Natural killer cell (primary cell): ENCODE measurements around the gene JOSD1. TPM values are rescaled to one million over a fixed set of nuclear protein-coding genes. Genes with fewer than 3 reads are reported as not detected.

Source experiments
- ATAC-seq, 3 donors: fragments of 150-1000 bp in 2 of 3; fragments of 200-7000 bp in 1 of 3; cut with Tn5 transposase; 1 replicate in 1 of 3; 2 replicates in 2 of 3; pipeline ENCODE4 v1.10.0; 2021; ENCODE audit warnings: mild to moderate bottlenecking in 2 of 3, moderate library complexity in 2 of 3
- DNase-seq, 2 donors: peaks; one replicate each; pipeline versions ENCODE4 v3.0.0 to v3.0.0-alpha.2; 2013 to 2021; ENCODE audit warnings: mixed read lengths in 1 of 2
- H3K27ac ChIP-seq: one replicate; pipeline ENCODE4 v1.5.1; 2013; ENCODE audit warnings: mild to moderate bottlenecking, low read length
- H3K27me3 ChIP-seq: one replicate; pipeline ENCODE4 v1.6.1; 2013; ENCODE audit warnings: low read length; ENCODE audit not compliant: control insufficient read depth, insufficient read depth
- H3K36me3 ChIP-seq: one replicate; pipeline ENCODE4 v1.6.1; 2013; ENCODE audit warnings: low read length; ENCODE audit not compliant: control insufficient read depth, insufficient read depth
- H3K4me1 ChIP-seq: one replicate; pipeline ENCODE4 v1.6.1; 2013; ENCODE audit warnings: low read length; ENCODE audit not compliant: control insufficient read depth, insufficient read depth
- H3K4me3 ChIP-seq: one replicate; pipeline ENCODE4 v1.5.1; 2013; ENCODE audit warnings: low read length
- H3K9me3 ChIP-seq: one replicate; pipeline ENCODE4 v1.6.1; 2013; ENCODE audit warnings: low read length; ENCODE audit not compliant: control insufficient read depth, insufficient read depth
- H3K27ac Mint-ChIP-seq, 2 donors: one replicate each; pipeline ENCODE4 v1.8.0; 2022; ENCODE audit warnings: mild to moderate bottlenecking in 2 of 2, mixed read lengths in 2 of 2, moderate library complexity in 1 of 2
- H3K27me3 Mint-ChIP-seq, 2 donors: one replicate each; pipeline ENCODE4 v1.8.0; 2022; ENCODE audit warnings: low read depth in 2 of 2, mixed read lengths in 2 of 2
- H3K36me3 Mint-ChIP-seq: one replicate; pipeline ENCODE4 v1.8.0; 2022; ENCODE audit warnings: mixed read lengths
- H3K4me1 Mint-ChIP-seq, 2 donors: one replicate each; pipeline ENCODE4 v1.8.0; 2022; ENCODE audit warnings: mixed read lengths in 2 of 2
- H3K4me3 Mint-ChIP-seq: one replicate; pipeline ENCODE4 v1.8.0; 2022; ENCODE audit warnings: mild to moderate bottlenecking, moderate library complexity, mixed read lengths
- H3K9me3 Mint-ChIP-seq, 2 donors: one replicate each; pipeline ENCODE4 v1.8.0; 2022; ENCODE audit warnings: mixed read lengths in 2 of 2
- CTCF ChIP-seq: fragments of 200-600 bp; IDR thresholded peaks from one replicate; pipeline ENCODE4 v1.8.0; 2022; ENCODE audit warnings: antibody characterized with exemption
- WGBS: methylation state at CpG from one replicate; pipeline ENCODE4 v1.1.7; 2013; ENCODE audit warnings: missing lambda C conversion rate; ENCODE audit not compliant: insufficient coverage; 5-methylcytosine and 5-hydroxymethylcytosine counted together
- intact Hi-C: fragments of 100-400 bp; cut with micrococcal nuclease; formaldehyde crosslinking; loops from one replicate; pipeline ENCODE4 v1.14.2; 2022
- total RNA-seq, 4 donors: library from RNA; stranded (reverse); fragments of 120-200 nt in 1 of 4; gene quantifications; one replicate each; pipeline versions ENCODE4 v1.2.3 to v1.2.4, GENCODE V29; 2013 to 2022

Gene JOSD1
- total RNA-seq, 3 donors from 2014 or later (not counting 1 experiment from before 2014, with no cell fraction given), result 123 to 165 (median 128) TPM

- intact Hi-C loops, result no loop called here
- Mint-ChIP-seq H3K9me3 (no peaks in the 10 kb centered on the region), H3K4me1 (peaks cover 21 to 49% of the 10 kb centered on the region in 2 donors), H3K27me3 (no peaks in the 10 kb centered on the region), H3K36me3 (no peaks in the 10 kb centered on the region), H3K27ac (peak overlapping the region; percentile 83 to 86), H3K4me3 (no peak overlapping the region)
- DNase-seq, result peak in 1 of 2 donors; percentile 31
- peak overlapping the region; percentile 5 for H3K27ac ChIP-seq
- WGBS, result 93% methylated on average over 13 of the region's 13 CpGs
- no peaks in the 10 kb centered on the region for H3K9me3 ChIP-seq
- H3K27me3 ChIP-seq, result no peaks in the 10 kb centered on the region
- H3K4me1 ChIP-seq, result peaks cover 22% of the 10 kb centered on the region
- no peak overlapping the region for H3K4me3 ChIP-seq
- TF ChIP-seq CTCF, result no peak
- ATAC-seq, result no peak
- peaks cover 82% of the 10 kb centered on the region for H3K36me3 ChIP-seq
Observed at GRCh38 chr22:38732251-38732815, 31.6 kb upstream of the JOSD1 start.

GRCh38 chr22:38731703-38732161 lies 31.0 kb upstream of the JOSD1 start:
- Mint-ChIP-seq H3K27me3 (no peaks in the 10 kb centered on the region), H3K9me3 (no peaks in the 10 kb centered on the region), H3K36me3 (no peaks in the 10 kb centered on the region), H3K4me1 (peaks cover 16 to 44% of the 10 kb centered on the region in 2 donors), H3K27ac (peak overlapping the region; percentile 83 to 86), H3K4me3 (no peak overlapping the region)
- peaks cover 17% of the 10 kb centered on the region for H3K4me1 ChIP-seq
- H3K27ac ChIP-seq, result peak overlapping the region; percentile 5
- H3K27me3 ChIP-seq, result no peaks in the 10 kb centered on the region
- TF ChIP-seq CTCF, result no peak
- H3K9me3 ChIP-seq, result no peaks in the 10 kb centered on the region
- 93% methylated on average over 6 of the region's 6 CpGs for WGBS
- ATAC-seq (peak in 1 of 3 donors; percentile 3), DNase-seq (no peak)
- intact Hi-C loops, result no loop called here
- H3K36me3 ChIP-seq, result peaks cover 82% of the 10 kb centered on the region
- no peak overlapping the region for H3K4me3 ChIP-seq

GRCh38 chr22:38730411-38730871 lies 29.7 kb upstream of the JOSD1 start:
- DNase-seq, result no peak
- H3K27ac ChIP-seq, result no peak overlapping the region
- WGBS, result 96% methylated on average over 13 of the region's 13 CpGs

More at GRCh38 chr22:38730411-38730871, 29.7 kb upstream of the JOSD1 start:
- H3K27me3 ChIP-seq, result no peaks in the 10 kb centered on the region
- no peak overlapping the region for H3K4me3 ChIP-seq
- Mint-ChIP-seq H3K4me1 (peaks cover 16 to 33% of the 10 kb centered on the region in 2 donors), H3K36me3 (no peaks in the 10 kb centered on the region), H3K27ac (peak overlapping the region; percentile 83 to 86), H3K4me3 (peak overlapping the region; percentile 8), H3K27me3 (no peaks in the 10 kb centered on the region), H3K9me3 (no peaks in the 10 kb centered on the region)
- peaks cover 10% of the 10 kb centered on the region for H3K4me1 ChIP-seq
- TF ChIP-seq CTCF, result no peak
- no peaks in the 10 kb centered on the region for H3K9me3 ChIP-seq
- intact Hi-C loops, result no loop called here
- no peak for ATAC-seq
- H3K36me3 ChIP-seq, result peaks cover 82% of the 10 kb centered on the region
